Activated CD4-positive, alpha-beta T cell treated with anti-CD3 and anti-CD28 coated beads for 48 hours (primary cell): ENCODE measurements around the gene SMARCA2.

ENCODE experiments used
- DNase-seq: peaks from one replicate; pipeline ENCODE4 v3.0.0-alpha.2; 2020

The SMARCA2 gene

DNA sequence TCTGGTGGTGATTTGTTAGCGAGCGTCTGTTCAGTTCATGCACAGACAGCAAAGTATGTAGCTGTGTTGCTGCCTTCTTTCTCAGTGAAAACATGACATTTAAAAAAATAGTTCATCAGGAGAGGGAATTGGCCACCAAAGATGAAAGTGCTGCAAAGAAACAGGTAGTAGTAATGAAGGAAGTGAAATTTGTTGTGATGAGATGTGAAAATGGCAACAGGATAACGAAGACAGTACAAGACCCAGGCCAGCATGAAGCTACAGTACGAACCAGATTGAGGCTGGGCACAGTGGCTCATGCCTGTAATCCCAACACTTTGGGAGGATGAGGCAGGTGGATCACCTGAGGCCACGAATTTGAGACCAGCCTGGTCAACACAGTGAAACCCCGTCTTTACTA is 136.0 kb downstream of the SMARCA2 start:
- no peak for DNase-seq

DNA sequence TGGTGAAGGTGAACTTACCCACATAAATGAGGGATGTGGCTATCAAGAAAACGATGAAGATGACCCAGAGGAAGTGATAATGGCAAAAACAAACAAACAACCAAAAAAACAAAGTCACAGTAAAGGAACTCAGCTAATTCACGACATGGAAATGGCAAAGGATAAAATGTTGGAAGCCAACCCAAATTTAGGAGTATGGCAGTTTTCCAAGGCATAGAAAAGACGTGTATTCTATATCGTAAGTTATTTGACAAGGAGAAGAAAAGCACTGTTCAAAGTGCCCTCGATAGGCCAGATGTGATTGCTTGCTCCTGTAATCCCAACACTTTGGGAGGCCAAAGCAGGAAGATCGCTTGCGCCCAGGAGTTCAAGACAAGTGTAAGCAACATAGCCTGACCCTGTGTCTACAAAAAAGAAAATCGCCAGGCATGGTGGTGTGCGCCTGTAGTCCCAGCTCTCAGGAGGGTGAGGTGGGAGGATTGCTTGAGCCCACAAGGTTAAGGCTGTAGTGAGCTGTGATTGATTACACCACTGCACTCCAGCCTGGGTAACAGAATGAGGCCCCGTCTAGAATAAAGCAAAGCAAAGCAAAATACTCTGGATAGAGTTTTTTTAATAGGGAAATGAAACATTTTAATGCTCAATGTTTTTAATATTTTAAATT is 138.0 kb downstream of the SMARCA2 start:
- no peak for DNase-seq

DNA sequence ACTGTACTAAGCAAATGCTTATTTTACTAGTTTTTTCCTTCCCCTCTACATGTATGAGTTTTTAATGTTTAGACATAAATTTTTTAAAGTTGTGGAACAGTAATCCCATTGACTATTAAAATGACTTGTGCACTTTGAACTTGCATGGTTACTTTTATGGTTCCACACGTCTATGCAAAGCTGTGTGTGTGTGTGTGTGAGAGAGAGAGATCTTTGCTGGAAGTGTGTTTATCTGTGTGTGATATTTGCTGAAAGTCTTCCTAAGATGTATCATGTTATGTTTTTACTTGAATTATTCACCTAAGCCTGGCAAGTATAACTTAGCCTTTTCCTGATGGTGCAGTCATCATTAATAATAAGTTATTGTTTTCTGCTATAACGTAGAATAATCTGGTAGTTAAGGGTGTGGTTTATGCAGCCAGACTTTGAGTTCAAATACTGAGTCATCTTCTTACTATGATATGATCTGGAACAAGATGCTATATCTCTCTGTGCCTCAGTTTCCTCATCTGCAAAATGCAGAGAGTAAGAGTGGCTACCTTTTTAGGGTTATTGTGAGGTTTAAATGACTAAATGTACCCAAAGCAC is 138.6 kb downstream of the SMARCA2 start:
- no peak for DNase-seq

DNA sequence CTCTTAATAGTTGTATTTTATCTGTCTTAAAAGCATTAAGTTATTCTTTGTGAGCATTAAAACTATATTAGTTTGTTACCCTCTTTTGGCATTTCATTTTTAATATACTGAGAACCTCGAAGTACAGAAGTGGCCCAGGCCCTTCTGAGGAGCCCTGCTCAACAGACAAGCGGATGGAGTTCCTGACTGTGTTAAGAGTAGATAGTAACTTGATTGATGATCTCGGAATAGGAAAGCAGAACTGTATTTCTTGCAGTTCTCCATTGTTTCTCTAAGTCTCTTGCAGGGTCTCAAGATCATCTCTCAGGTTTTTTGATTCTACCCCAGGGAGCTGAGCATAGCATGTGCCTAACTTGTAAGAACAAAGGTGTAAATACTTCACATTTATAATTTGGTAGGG is 139.6 kb downstream of the SMARCA2 start:
- no peak for DNase-seq

DNA sequence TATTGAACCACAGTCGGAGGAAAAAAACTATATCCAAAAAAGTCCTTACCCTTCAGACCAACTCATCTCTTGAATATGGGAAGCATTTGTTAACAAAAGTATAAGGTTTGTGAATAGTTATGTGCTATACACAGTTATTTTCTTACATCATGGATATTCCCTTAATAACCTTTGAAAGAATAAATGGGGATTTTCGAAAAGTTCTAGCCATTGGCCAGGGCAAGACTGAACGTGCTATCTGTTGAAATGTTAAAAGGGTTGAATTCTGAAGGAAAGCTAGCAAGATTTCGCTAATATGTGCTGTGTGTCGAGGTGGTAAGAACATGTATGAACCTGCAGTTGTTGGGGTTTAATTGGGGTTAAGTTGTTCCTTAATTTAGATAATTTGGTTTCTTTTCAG is 140.8 kb downstream of the SMARCA2 start:
- no peak for DNase-seq

DNA sequence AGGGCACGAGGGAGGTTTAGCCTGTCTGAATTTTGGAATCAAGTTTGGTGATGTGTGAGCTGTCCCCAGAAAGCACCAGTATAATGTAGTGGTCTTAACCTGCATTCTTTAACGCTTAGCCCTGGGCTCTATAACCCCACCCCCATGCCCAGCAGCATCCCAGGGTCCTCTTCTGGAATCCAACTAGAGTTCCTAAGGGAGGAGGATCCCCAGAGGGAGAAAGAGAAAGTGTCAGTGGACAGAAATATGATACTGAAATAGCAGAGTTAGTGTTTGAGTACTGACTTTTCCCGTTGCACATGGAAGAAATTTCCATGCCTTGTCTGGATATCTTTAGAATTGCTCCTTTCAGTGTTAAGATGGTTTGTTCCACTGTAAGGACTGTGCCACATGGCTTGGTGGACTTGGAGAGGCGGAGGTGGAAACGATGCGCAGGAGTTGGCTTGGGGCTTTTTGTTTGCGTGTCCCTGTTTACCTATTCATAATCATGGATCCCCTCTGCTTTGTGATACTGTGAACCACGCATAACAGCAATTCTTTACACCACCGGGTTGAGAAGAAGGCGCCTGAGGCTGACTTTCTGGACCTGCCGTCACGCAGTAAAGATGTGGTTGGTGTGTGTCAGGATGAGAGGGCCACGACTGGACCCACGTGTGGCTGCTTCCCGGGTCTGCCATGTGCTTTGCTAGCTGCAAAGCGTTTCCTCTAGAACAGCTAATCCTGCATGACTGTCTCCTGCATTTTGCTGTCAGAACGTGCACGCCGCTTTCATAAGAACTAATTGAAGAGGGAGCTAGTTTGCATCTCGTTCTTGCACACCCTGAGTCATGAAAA is 142.3 kb downstream of the SMARCA2 start:
- peak; percentile 73 for DNase-seq

DNA sequence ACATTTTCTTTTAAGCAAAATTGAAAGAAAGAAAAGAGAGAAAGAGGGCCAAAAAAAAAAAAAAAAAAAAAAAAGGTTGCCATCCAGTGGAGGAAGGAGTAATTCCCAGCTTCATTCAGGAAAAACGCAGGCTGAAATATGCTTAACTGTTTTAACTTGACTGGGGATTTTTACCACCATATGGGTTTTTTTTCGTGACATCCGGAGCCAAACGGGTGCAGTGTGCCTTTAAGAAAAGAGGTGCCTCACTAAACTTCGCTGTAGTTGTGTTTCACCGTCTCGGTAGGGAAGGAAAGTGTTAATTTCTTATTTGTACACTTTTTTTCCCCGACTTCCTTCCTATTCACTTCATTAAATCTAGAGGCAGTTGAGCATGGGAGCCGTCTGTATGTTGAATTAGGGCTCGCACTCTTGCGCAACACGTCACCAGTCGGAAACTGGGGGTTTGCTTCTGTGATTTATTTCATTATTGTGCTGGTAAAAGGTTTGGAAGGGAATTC is 143.0 kb downstream of the SMARCA2 start:
- peak; percentile 40 for DNase-seq

DNA sequence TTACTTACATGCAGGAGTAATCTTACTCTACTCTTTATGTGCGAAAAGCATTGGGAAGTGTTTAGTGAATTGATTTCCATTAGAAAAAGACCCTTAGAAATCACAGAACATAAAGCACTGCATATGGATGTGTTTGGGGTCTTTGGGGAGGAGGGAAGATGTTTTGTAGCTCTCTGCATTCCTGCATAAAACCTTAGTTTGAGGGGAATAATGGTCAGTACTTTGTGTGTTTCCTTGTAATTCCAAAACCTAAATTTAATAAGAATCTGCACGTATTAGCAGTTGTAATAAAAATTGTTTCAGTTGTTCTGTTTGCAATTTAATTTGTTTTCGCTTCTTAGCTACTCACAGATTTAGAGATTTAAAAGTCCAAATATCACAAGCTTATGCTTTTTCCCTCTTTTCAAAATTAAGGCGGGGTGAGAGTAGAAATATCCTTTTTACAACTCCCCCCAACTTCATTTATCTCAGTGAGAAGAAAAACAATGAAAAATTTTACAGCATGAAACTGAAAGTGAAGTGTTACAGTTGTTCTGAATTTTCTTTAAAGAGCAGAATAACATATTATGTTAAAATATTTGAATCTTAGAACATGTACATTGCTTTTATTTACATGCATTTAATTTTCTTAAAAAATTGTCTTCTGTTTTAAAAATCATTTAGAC is 143.8 kb downstream of the SMARCA2 start:
- no peak for DNase-seq

DNA sequence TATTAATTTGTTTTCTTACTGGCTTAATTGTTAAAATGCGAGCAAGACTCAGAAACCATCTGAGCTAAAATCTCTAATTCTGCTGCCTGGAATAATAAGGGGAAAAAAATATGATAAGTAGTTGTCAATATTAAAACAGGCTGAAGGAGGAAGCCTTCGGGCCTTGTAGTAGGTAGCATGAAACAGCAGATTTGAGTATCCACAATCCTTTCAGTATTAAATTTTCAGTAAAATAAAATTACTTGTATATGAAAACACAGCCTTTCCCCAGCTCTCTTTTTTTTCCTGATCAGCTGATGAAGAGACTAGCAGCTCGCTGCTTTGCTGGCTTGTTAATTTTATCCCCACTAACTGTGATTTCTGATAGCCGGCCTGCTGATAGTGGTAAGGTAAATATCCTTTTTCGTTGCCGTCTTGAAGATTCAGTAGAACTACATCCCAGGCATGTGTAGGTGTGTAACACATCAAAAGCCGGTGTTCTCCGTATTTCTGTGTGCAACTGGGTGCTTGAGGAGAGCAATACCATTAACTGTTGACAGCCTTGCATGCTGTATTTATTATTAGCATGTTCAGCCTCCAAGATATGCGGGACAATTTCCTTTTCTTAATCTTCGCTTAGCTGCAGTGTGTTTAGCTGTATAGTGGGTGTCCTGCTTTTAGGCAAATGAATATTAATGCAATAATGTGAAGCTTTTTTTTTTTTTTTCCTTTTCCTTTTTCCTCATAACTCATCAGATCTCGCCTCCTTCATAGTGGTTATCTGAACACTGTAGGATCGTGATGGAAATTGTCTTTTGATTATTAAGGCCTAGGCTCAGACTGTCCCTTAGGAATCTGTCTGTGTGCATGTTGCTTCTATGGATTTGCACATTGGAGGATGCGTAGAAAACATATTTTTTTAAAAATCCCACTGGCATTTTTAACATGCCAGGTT is 144.6 kb downstream of the SMARCA2 start:
- no peak for DNase-seq

DNA sequence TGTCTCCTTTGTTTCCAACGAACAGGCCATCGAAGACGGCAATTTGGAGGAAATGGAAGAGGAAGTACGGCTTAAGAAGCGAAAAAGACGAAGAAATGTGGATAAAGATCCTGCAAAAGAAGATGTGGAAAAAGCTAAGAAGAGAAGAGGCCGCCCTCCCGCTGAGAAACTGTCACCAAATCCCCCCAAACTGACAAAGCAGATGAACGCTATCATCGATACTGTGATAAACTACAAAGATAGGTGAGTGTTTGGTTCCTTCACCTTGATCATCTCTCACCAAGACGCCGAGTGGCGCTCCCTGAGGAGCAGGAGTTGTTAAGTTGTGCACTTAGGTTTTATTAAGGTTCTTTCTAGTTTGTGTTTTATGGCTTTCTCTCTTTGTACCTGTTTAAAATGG is 146.5 kb downstream of the SMARCA2 start:
- no peak for DNase-seq

DNA sequence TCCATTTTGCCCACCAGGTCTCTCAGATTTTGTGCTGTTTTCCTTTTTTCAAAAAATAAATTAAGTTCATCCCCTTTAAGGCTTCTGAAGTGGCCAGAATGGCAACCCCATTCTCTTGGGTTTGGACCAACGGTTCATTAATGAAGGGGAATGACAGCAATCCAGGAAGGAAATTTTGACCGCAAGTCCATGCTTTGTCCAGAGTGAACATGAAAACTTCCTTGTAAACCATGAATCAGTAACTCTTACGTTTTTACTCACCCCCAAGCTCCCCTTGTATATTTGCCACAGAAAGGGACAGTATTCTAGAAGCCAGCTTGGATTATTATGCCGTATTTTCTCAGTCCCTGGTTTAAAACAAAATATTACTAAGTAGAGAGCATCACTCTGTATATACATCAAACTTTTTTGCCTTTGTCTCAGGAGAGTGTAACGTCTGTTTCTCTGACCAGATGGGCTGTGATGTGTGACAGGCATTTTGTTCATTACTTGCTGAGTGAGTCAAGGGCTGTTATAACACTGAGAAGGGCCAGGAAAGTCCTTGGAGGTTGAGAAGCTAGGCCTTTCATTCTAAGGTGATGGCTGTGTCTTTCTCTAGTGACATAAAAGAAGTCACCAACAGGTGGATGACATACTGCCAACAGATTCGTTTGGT is 148.2 kb downstream of the SMARCA2 start:
- DNase-seq, result no peak

DNA sequence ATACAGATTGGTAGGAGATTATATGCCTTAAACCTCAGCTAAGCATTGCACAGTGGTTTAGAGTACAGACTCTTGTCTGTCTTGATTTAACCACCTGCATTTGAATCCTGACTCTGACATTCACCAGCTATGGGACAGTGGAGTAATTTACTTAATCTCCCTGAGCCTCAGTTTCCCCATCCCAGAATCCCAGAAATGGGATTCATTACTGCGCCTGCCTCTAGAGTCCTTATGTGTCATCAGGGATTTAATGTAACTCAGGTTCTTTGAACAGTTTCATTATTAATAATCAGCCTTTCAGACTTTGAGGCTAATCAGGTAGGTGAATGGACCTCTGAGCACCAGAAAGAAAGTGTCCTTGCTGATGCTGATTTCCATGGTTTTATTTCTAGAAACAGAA is 149.1 kb downstream of the SMARCA2 start:
- DNase-seq, result no peak

DNA sequence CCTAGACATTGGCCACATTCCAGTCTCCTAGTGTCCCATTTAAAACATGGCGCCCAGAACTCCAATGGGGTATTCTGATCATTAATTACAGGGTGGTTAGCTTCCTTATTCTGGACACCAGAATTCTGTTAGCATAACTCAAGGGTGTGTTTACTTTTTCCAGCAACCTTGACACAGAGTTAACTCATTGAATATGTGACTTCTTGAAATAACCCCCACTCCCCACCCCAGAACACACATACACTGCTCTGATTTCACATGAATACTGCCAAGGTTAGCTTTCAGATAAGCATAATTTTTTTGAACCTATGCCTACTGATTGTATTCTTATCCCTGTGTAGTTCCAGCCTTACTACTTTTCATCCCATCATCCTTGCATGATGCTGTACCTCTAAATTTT is 151.1 kb downstream of the SMARCA2 start:
- no peak for DNase-seq

DNA sequence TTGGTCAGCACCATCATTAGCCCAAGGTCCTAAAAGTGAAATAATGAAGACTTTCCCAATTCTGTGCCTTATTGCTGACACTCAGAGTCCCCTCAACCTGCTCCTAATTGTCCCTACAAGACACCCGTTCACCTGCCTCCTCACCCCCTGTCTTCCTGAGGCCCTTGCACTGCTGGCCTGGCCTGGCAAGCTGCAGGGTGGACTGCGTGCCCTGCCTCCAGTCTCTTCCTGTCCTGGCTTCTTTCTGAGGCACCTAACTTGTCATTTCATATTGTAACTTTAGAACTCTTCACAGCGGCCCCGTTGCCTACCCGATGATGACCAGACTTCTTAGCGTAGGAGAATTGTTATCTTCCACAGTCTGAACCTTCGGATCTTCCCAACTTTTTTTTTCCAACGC is 153.9 kb downstream of the SMARCA2 start:
- DNase-seq, result no peak

DNA sequence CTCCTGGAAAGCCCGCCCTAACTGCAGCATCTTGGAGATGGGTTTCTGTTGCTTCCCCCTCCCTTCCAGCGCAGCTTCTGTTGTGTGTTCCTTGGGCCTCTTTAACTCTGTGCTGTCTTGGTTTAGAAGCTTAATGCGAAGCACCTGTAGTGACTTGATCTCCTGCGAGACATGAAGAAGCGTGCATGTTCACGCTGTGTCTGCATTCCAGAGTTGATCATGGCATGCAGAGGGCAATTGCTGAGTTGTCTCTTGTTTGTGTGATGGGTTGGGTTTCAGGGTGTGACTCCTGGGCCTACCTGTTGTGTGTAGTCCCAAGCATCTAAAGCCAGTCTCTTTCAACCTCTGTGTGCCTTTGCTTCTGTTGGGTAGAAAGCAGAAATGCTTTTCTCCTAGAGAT is 155.6 kb downstream of the SMARCA2 start:
- DNase-seq, result no peak

DNA sequence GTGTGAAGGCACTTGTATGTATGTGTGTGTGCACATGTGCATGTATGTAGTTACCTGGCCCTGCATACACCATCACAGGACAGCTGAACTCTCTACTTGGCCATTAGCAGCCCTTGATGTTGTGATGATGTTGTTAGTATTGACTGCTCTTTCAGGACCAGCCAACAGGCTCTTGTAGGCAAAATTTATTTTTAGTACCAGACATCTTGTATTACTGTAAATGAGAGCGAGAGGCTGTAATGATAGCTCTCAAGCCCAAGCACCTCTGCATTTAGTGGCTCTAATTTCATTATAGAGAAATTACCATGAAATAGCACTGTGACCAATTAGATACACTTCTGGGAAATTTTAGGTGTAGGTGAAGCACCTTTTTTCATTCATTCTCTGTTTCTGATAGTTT is 158.0 kb downstream of the SMARCA2 start:
- no peak for DNase-seq

DNA sequence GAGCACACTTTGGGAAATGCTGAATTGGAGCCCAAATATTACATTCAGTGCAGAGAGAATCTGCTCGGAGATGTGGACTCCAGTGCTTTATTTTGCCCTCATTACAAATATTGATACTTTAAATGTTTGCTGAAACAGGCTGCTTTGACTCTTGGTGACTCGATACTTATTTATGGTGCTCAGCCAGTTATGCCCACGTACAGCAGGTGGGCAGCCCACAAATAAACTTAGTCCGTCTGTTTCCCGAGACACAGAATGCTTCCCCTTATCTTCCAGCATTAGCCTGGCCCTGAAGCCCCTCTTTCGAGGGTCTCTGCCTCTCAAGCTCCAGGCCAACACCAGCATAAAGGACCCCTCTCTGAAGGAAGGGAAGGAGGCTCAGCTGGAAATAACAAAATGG is 158.7 kb downstream of the SMARCA2 start:
- DNase-seq, result no peak

DNA sequence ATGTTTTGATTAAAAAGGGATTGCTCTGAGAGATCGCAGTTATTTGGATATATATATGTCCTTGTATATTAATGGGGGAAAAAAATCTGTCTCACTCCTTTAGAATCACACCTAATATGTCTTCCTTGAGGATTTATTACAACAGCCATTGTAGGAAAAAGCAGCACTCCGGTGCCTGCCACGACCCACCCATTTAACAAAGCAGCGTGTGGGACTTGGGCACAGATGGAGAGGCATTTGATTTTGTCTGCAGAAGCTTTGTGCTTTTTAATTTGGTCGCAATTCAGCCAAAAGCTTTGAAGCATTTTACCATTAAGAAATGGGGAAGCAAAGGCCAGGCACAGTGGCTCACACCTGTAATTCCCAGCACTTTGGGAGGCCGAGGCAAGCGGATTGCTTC is 159.2 kb downstream of the SMARCA2 start:
- DNase-seq, result no peak

DNA sequence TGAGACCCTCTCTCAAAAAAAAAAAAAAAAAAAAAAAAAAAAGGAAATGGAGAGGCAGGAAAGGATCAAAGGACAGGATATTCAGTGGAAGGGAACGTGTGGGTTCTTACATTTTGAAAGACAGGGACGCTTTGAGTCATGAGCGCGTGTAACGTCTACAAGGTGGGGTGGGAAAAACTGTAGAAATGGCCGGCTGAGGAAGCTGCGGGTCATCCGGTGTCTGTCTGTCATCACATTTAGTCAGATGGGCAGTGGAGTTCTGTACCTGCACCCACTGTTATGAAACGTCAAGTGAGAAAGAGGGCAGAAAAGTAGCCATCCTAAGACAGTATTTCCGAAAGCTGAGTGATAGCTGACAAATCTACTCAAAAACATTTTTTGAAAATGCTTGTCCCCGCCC is 159.8 kb downstream of the SMARCA2 start:
- DNase-seq, result no peak

DNA sequence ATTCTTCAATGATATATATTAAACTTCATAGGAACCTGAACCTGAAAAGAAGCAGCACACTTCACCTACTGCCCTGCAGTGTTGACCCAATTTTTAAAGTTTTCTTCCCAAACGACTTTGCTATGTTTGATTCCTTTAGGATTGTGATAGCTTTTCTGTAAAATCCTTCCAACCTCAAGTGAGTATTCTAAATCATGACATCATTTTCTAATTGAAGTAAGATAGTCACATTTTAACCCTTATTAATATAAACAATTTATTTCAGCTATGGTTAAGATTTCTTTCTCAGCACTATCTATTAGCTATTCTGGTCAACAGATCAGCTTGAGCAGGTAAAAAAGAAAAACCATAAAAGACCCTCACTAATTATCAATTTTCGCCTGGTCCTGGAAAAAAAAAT is 162.0 kb downstream of the SMARCA2 start:
- DNase-seq, result no peak

DNA sequence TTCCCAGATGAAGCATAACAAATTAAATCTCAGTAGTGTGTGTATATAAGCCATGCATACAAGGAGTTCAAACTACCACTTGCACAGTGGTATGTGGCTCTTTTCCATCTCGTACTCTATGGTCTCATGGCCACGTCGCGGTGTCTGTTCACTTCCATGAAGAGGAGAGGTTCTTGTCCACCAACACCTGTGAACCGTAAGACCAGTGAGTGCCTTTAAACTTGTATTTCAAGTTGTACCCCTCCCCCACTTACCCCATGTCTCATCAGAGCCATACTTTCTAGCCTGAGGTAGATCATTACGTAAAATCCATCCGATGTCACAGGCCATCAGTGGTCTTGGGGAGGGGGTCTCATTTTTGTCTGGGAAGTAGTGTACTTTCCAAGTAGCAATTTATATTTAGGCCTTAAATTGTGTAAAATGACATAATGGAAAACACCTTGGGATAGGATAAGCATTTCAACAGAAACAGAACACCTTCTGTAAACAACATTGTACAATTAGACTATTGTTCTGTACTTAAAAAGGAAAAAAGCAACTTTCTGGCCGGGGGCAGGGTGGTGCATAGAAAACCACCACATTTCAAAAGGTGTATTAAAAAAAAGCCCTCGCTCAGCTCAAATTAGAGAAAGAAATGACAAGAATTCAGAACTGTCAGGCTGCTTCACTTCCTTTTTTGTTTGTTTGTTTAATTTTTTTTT is 163.0 kb downstream of the SMARCA2 start:
- DNase-seq, result no peak
